Caki2 (cell line): Measurements from ENCODE around the gene CFAP73. TPM values are rescaled to one million over a fixed set of nuclear protein-coding genes. Genes with fewer than 3 reads are reported as not detected.
"Not testable (repeated sequence)": the region's sequence is repeated elsewhere in the genome, so short reads cannot be mapped to it uniquely, and the experiment has no call there.

ENCODE experiments used
- DNase-seq: peaks from one replicate; pipeline ENCODE4 v3.0.0-alpha.2; 2015; ENCODE audit warnings: low read depth
- in situ Hi-C: cut with HindIII; loops from 2 replicates; pipeline ENCODE4 v1.10.0; 2016; ENCODE audit warnings: low sequenced_read_pairs, low pct_unique_long_range_greater_than_20kb, mixed read lengths
- total RNA-seq: library from RNA; depleted of rRNA; stranded (reverse); fragments of >200 nt; shearing (Covaris generic); gene quantifications from 2 replicates; pipeline ENCODE4 v1.2.3, GENCODE V29; 2014; ENCODE audit warnings: low replicate concordance

CFAP73 gene
- total RNA-seq, 1 experiment from 2014 or later = 6.2 TPM

- DNase-seq = no peak
- in situ Hi-C loops = no loop called here
Observed at GRCh38 chr12:113136990-113137511, 12.5 kb upstream of the CFAP73 start.

GRCh38 chr12:113137861-113138783 is 11.4 kb upstream of the CFAP73 start:
- peak; percentile 42 for DNase-seq
- in situ Hi-C loops = no loop called here

GRCh38 chr12:113138826-113139225 is 10.7 kb upstream of the CFAP73 start:
- DNase-seq = peak; percentile 74
- in situ Hi-C loops = no loop called here

GRCh38 chr12:113140706-113141105 is 8.8 kb upstream of the CFAP73 start:
- no peak for DNase-seq

DNA sequence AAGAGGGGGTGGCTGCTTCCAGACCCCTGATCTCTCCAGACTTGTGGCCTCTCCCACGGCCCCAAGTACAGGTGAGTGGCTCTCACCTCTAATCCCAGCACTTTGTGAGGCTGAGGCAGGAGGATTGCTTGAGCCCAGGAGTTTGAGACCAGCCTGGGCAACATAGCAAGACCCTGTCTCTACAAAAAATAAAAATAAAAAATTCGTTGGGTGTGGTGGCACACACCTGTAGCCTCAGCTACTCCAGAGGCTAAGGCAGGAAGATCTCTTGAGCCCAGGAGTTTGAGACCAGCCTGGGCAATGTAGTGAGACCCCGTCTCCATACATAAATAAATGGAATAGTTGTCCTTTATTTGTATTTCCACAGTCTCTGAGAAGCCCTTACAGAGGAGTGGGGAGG is 7.8 kb upstream of the CFAP73 start:
- DNase-seq, in situ Hi-C loops: not testable (repeated sequence)

More at GRCh38 chr12:113140706-113141105, 8.8 kb upstream of the CFAP73 start:
- in situ Hi-C loops = no loop called here

GRCh38 chr12:113142173-113142885 is 7.2 kb upstream of the CFAP73 start:
- DNase-seq = no peak
- in situ Hi-C loops = no loop called here

GRCh38 chr12:113142886-113143332 is 6.6 kb upstream of the CFAP73 start:
- DNase-seq = no peak
- in situ Hi-C loops = no loop called here

GRCh38 chr12:113143959-113144358 is 5.6 kb upstream of the CFAP73 start:
- in situ Hi-C loops = no loop called here
- DNase-seq = no peak

- no peak for DNase-seq
- in situ Hi-C loops = no loop called here
Observed at GRCh38 chr12:113144806-113145205, 4.7 kb upstream of the CFAP73 start.

DNA sequence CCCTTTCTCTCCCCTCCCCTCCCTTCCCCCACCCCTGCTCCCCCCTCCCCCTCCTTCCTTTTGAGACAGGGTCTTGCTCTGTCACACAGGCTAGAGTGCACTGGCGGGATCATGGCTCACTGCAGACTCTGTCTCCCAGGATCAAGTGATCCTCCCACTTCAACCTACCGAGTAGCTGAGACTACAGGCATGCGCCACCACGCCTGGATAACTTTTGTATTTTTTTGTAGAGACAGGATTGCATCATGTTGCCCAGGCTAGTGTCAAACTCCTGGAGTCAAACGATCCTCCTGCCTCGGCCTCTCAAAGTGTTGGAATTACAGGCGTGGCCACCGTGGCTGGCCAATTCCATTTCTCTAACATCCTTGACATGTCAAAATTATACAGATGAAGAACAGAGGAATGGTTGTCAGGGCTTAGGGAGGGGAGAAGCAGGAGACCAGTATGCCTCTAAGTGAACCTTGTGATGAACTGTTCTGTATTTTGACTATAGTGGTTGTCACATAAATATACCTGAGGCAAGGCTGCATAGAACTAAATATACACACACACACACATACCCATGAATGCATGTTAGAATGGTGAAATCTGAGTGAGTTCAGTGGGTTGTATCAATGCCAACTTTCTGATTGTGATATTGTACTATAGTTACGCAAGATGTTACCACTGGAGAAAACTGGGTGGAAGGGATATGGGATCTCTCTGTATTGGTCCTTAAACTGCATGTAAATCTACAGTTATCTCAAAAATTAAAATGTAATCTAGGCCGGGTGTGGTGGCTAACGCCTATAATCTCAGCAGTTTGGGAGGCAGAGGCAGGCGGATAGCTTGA is 3.6 kb upstream of the CFAP73 start:
- in situ Hi-C loops = no loop called here
- DNase-seq = no peak

GRCh38 chr12:113146999-113147398 is 2.5 kb upstream of the CFAP73 start:
- in situ Hi-C loops = no loop called here
- DNase-seq = no peak

DNA sequence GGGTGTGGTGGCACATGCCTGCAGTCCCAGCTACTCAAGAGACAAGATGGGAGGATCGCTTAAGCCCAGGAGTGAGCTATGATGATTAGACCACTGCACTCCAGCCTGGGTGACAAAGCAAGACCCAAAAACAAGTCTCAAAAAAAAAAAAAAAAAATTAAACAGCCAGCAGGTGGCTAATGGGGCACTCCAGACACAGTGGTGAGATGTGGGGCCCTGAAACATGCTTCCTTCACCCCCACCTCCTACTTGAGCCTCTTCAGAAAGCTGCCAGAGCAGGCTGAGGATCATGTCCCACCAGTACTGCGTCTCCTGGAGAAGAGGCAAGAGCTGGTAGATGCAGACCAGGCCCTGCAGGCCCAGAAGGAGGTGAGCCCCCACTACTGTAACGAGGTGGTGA is 2.1 kb downstream of the CFAP73 start:
- in situ Hi-C loops = no loop called here
- DNase-seq = no peak

DNA sequence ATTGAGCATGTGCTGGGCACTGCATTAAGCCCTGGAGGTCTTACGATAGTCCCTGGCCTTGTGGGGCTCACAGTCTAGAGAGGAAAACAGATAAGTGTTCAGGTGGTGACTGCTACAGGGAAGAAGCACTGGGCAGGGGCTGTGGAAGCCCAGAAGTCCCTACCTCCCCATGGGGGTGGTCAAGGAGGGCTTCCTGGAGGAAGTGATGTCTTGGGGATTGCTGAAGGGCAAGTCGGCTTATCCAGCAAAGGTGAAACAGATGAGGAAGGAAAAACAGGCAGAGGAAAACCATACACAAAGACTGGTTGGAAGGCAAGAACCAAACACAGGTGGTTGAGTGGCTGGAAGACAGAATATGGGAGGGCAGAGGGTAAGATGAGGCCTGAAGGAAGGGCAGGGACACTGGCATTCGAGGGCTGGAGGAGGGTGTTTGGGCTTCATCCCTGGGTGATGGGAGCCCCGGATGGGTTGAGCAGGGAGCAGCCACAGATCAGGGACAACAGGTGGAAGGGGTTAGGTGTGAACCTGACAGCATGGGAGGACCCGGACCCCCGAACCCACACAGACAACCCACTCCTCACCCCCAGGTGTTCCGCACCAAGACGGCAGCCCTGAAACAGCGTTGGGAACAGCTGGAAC is 2.8 kb downstream of the CFAP73 start:
- DNase-seq = no peak
- in situ Hi-C loops = no loop called here

DNA sequence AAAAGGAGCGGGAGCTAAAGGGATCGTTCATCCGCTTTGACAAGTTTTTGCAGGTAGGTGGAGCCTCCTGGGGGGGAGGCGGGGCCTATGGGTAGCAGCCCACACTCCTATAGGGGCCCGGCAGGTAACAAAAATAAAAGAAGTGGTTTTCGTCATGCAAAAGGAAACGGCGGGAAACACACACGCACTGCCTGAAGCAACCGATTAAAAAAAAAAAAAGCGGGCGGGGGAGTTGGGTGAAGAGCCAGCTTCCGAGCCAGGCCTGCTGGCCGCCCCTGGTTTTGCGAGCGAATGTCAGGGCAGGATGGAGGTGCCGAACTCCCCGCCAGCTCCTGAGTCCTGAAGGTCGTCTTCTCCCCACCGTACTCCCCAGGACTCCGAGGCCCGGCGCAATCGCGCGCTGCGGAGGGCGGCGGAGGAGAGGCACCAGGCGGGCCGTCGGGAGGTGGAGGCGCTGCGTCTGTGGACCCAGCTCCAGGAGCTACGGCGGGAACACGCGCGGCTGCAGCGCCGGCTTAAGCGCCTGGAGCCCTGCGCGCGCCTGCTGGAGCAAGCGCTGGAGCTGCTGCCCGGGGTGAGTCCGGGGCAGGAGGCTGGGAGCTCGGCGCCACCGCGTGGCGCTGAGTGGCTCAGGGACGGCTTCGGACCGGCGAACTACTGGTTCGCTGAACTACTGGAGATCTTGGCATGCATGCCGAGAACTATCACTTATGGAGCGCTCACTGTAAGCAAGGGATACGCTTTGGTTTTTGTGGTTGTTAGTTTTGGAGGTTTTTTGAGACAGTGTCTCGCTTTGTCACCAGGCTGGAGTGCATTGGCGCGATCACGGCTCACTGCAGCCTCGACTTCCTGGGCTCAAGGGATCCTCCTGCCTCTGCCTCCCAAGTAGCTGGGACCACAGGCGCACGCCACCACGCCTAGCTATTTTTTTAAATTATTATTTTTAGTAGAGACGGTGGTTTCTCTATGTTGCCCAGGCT is 3.6 kb downstream of the CFAP73 start:
- peak; percentile 79 for DNase-seq
- in situ Hi-C loops = no loop called here

- in situ Hi-C loops = no loop called here
- no peak for DNase-seq
Observed at GRCh38 chr12:113154351-113154973, 4.9 kb downstream of the CFAP73 start.

GRCh38 chr12:113155060-113155459 is 5.5 kb downstream of the CFAP73 start:
- in situ Hi-C loops = no loop called here
- no peak for DNase-seq
